Mesenchymal stem cell (in vitro differentiated cells and primary cell): ENCODE data around the gene PLCH2.
A peak's percentile ranks its signal among the peaks of the same experiment; 100 is the strongest.
"Not testable (repeated sequence)": the region's sequence is repeated elsewhere in the genome, so short reads cannot be mapped to it uniquely, and the experiment has no call there.

ENCODE experiments used
- DNase-seq: peaks from one replicate; pipeline ENCODE4 v3.0.0-alpha.2; 2013
- H2AFZ ChIP-seq: one replicate; pipeline ENCODE4 v1.6.1; 2013; ENCODE audit warnings: low read depth, mild to moderate bottlenecking, control low read depth, inconsistent platforms, low read length, moderate library complexity
- H2AK5ac ChIP-seq: 2 replicates; pipeline ENCODE4 v1.6.1; 2013; ENCODE audit warnings: low read length, moderate library complexity, mild to moderate bottlenecking, inconsistent platforms; ENCODE audit not compliant: severe bottlenecking
- H2BK120ac ChIP-seq: one replicate; pipeline ENCODE4 v1.6.1; 2013; ENCODE audit warnings: low read depth, mild to moderate bottlenecking, inconsistent platforms, low read length, moderate library complexity
- H2BK12ac ChIP-seq, 2 experiments: one replicate each; pipeline ENCODE4 v1.6.1; 2013; ENCODE audit warnings: inconsistent platforms in 2 of 2, low read length in 2 of 2, mild to moderate bottlenecking in 2 of 2, moderate library complexity in 2 of 2, control low read depth in 1 of 2
- H2BK15ac ChIP-seq: one replicate; pipeline ENCODE4 v1.6.1; 2013; ENCODE audit warnings: mild to moderate bottlenecking, low read depth, inconsistent platforms; ENCODE audit not compliant: poor library complexity, severe bottlenecking
- H2BK5ac ChIP-seq: 2 replicates; pipeline ENCODE4 v1.6.1; 2013; ENCODE audit warnings: low read depth, mild to moderate bottlenecking, low read length, control low read depth, inconsistent platforms; ENCODE audit not compliant: poor library complexity, severe bottlenecking
- H3K14ac ChIP-seq, 2 experiments: one replicate each; pipeline ENCODE4 v1.6.1; 2013; ENCODE audit warnings: inconsistent platforms in 2 of 2, low read length in 2 of 2, control low read depth in 1 of 2, mild to moderate bottlenecking in 1 of 2, moderate library complexity in 1 of 2
- H3K18ac ChIP-seq, 2 experiments: one replicate each; pipeline ENCODE4 v1.6.1; 2013; ENCODE audit warnings: inconsistent platforms in 2 of 2, low read length in 2 of 2, control low read depth in 1 of 2, low read depth in 1 of 2, mild to moderate bottlenecking in 1 of 2
- H3K23ac ChIP-seq, 2 experiments: one replicate each; pipeline ENCODE4 v1.6.1; 2013; ENCODE audit warnings: inconsistent platforms in 2 of 2, low read length in 2 of 2, mild to moderate bottlenecking in 2 of 2, moderate library complexity in 2 of 2, control low read depth in 1 of 2
- H3K27ac ChIP-seq: 2 replicates; pipeline ENCODE4 v1.5.1; 2013; ENCODE audit warnings: mild to moderate bottlenecking, moderate library complexity, low read length, control low read depth, inconsistent platforms; ENCODE audit not compliant: poor library complexity, severe bottlenecking
- H3K27me3 ChIP-seq, 2 experiments: 2 replicates each; pipeline versions ENCODE4 v1.6.1 to v1.7.0; 2013; ENCODE audit warnings: low read length in 2 of 2, mild to moderate bottlenecking in 2 of 2, moderate library complexity in 2 of 2, control low read depth in 1 of 2, inconsistent platforms in 1 of 2; ENCODE audit not compliant: control insufficient read depth in 1 of 2, insufficient read depth in 1 of 2
- H3K36me3 ChIP-seq, 2 experiments: 2 replicates each; pipeline versions ENCODE4 v1.6.1 to v1.7.0; 2013; ENCODE audit warnings: low read length in 2 of 2, control low read depth in 1 of 2, inconsistent platforms in 1 of 2, low read depth in 1 of 2, mild to moderate bottlenecking in 1 of 2; ENCODE audit not compliant: insufficient read depth in 2 of 2, control insufficient read depth in 1 of 2
- H3K4ac ChIP-seq, 2 experiments: one replicate each; pipeline ENCODE4 v1.6.1; 2013; ENCODE audit warnings: inconsistent platforms in 2 of 2, low read length in 2 of 2, mild to moderate bottlenecking in 2 of 2, moderate library complexity in 2 of 2, control low read depth in 1 of 2, low read depth in 1 of 2
- H3K4me1 ChIP-seq: 2 replicates; pipeline ENCODE4 v1.6.1; 2013; ENCODE audit warnings: low read depth, low read length, control low read depth; ENCODE audit not compliant: control insufficient read depth, insufficient read depth
- H3K4me2 ChIP-seq: 2 replicates; pipeline ENCODE4 v1.6.1; 2013; ENCODE audit warnings: low read length, mild to moderate bottlenecking, inconsistent platforms; ENCODE audit not compliant: poor library complexity, severe bottlenecking
- H3K4me3 ChIP-seq, 2 experiments: 2 replicates each; pipeline versions ENCODE4 v1.5.1 to v1.7.0; 2013; ENCODE audit warnings: low read length in 2 of 2, mild to moderate bottlenecking in 2 of 2, control low read depth in 1 of 2, low read depth in 1 of 2; ENCODE audit not compliant: insufficient read depth in 1 of 2
- H3K79me1 ChIP-seq: replicated peaks from 2 replicates; pipeline ENCODE4 v1.6.1; 2013; ENCODE audit warnings: mild to moderate bottlenecking, control low read depth, low read length, inconsistent platforms; ENCODE audit not compliant: poor library complexity, severe bottlenecking
- H3K9ac ChIP-seq: 2 replicates; pipeline ENCODE4 v1.7.0; 2013; ENCODE audit warnings: mild to moderate bottlenecking, low read length, moderate library complexity
- H3K9me3 ChIP-seq: 2 replicates; pipeline ENCODE4 v1.7.0; 2013; ENCODE audit warnings: mild to moderate bottlenecking, low read length; ENCODE audit not compliant: control insufficient read depth
- H4K8ac ChIP-seq: one replicate; pipeline ENCODE4 v1.6.1; 2013; ENCODE audit warnings: inconsistent platforms, mild to moderate bottlenecking, low read length, moderate library complexity
- H4K91ac ChIP-seq: one replicate; pipeline ENCODE4 v1.6.1; 2013; ENCODE audit warnings: mild to moderate bottlenecking, low read length, inconsistent platforms
- WGBS: methylation state at CpG from one replicate; pipeline ENCODE4 v1.1.7; 2013; ENCODE audit warnings: mixed read lengths; 5-methylcytosine and 5-hydroxymethylcytosine counted together

PLCH2 gene

GRCh38 chr1:2547210-2548067 is 71.3 kb downstream of the PLCH2 start:
- Histone ChIP-seq H2BK12ac (peak overlapping the region; percentile 37 to 59), H3K4me3 (peak overlapping the region in 1 of 2 experiments; percentile 55), H3K9ac (no peak overlapping the region), H3K18ac (peak overlapping the region; percentile 59 to 61), H3K27me3 (peaks cover 0 to 10% of the 10 kb centered on the region in 2 experiments), H3K9me3 (no peaks in the 10 kb centered on the region), H3K14ac (peak overlapping the region in 1 of 2 experiments; percentile 71), H4K8ac (peak overlapping the region; percentile 71), H2BK5ac (no peak overlapping the region), H4K91ac (peak overlapping the region; percentile 60), H3K36me3 (no peaks in the 10 kb centered on the region), H3K4me1 (peaks cover 55% of the 10 kb centered on the region), H3K4me2 (peak overlapping the region; percentile 85), H2AFZ (peak overlapping the region; percentile 57), H3K27ac (peak overlapping the region; percentile 55), H3K4ac (peak overlapping the region in 1 of 2 experiments; percentile 30), H2AK5ac (no peak overlapping the region), H3K79me1 (no peaks in the 10 kb centered on the region), H2BK15ac (no peak overlapping the region), H2BK120ac (no peak overlapping the region), H3K23ac (peak overlapping the region in 1 of 2 experiments; percentile 35)
- no peak for DNase-seq
- WGBS, result 20% methylated on average over 24 of the region's 27 CpGs

GRCh38 chr1:2548068-2548589 is 72.0 kb downstream of the PLCH2 start:
- H3K9me3 ChIP-seq, result no peaks in the 10 kb centered on the region
- H3K4me1 ChIP-seq, result peaks cover 51% of the 10 kb centered on the region
- H3K18ac ChIP-seq, result no peak overlapping the region
- no peak overlapping the region for H2AK5ac ChIP-seq
- peak overlapping the region in 1 of 2 experiments; percentile 53 for H3K4me3 ChIP-seq
- no peak overlapping the region for H2BK12ac ChIP-seq
- peak; percentile 63 for DNase-seq
- H2BK120ac ChIP-seq, result no peak overlapping the region
- no peaks in the 10 kb centered on the region for H3K79me1 ChIP-seq
- H3K23ac ChIP-seq, result no peak overlapping the region
- no peak overlapping the region for H4K91ac ChIP-seq
- H2BK15ac ChIP-seq, result no peak overlapping the region
- H2BK5ac ChIP-seq, result no peak overlapping the region
- WGBS, result 49% methylated on average over 17 of the region's 17 CpGs
- no peaks in the 10 kb centered on the region for H3K36me3 ChIP-seq
- no peak overlapping the region for H4K8ac ChIP-seq
- H3K14ac ChIP-seq, result no peak overlapping the region
- peak overlapping the region; percentile 85 for H3K4me2 ChIP-seq
- peak overlapping the region; percentile 80 for H3K9ac ChIP-seq
- H2AFZ ChIP-seq, result no peak overlapping the region
- H3K27ac ChIP-seq, result no peak overlapping the region
- H3K4ac ChIP-seq, result peak overlapping the region in 1 of 2 experiments; percentile 16
- peaks cover 0 to 10% of the 10 kb centered on the region in 2 experiments for H3K27me3 ChIP-seq

- not testable (repeated sequence) for H3K4me3 ChIP-seq, H3K9me3 ChIP-seq, DNase-seq, H2BK15ac ChIP-seq, H3K4ac ChIP-seq, H2BK5ac ChIP-seq, H3K27ac ChIP-seq, H2AFZ ChIP-seq, H3K27me3 ChIP-seq, H3K4me2 ChIP-seq, H3K14ac ChIP-seq, H2BK120ac ChIP-seq, H2BK12ac ChIP-seq, H3K18ac ChIP-seq, H4K8ac ChIP-seq, H3K36me3 ChIP-seq, H3K23ac ChIP-seq, H4K91ac ChIP-seq, H3K79me1 ChIP-seq, H2AK5ac ChIP-seq
- Histone ChIP-seq H3K4me1 (peaks cover 43% of the 10 kb centered on the region), H3K9ac (peak overlapping the region; percentile 80)
- 94% methylated on average over 22 of the region's 28 CpGs for WGBS
Measured at GRCh38 chr1:2549367-2550029, 73.4 kb downstream of the PLCH2 start.

GRCh38 chr1:2550309-2550861 is 74.3 kb downstream of the PLCH2 start:
- H3K27me3 ChIP-seq, H3K27ac ChIP-seq, H4K8ac ChIP-seq, H4K91ac ChIP-seq, H3K79me1 ChIP-seq, H3K4me2 ChIP-seq, H3K36me3 ChIP-seq, H3K4ac ChIP-seq, H2AFZ ChIP-seq, H2BK5ac ChIP-seq, H3K9me3 ChIP-seq, H3K4me3 ChIP-seq, H3K18ac ChIP-seq, H2BK12ac ChIP-seq, H3K23ac ChIP-seq, DNase-seq, H2BK15ac ChIP-seq, H2AK5ac ChIP-seq, H2BK120ac ChIP-seq, H3K9ac ChIP-seq, H3K14ac ChIP-seq: not testable (repeated sequence)
- H3K4me1 ChIP-seq, result peaks cover 43% of the 10 kb centered on the region
- 86% methylated on average over 10 of the region's 12 CpGs for WGBS
